HEK293 (cell line): ENCODE results near the gene CLASP1.

ENCODE experiments used
- CTCF ChIP-seq: fragments of 450-650 bp; formaldehyde crosslinking; IDR thresholded peaks from 2 replicates; pipeline ENCODE4 v1.5.1; 2016; ENCODE audit warnings: missing biosample characterization, missing genetic modification characterization
- MYNN ChIP-seq: fragments of 450-650 bp; formaldehyde crosslinking; IDR thresholded peaks from 2 replicates; pipeline ENCODE4 v1.5.1; 2016; ENCODE audit warnings: missing biosample characterization, missing genetic modification characterization, borderline replicate concordance
- ZEB2 ChIP-seq: fragments of 450-650 bp; formaldehyde crosslinking; IDR thresholded peaks from 2 replicates; pipeline ENCODE4 v1.5.1; 2016; ENCODE audit warnings: missing biosample characterization, missing genetic modification characterization
- ZFP41 ChIP-seq: fragments of 450-650 bp; formaldehyde crosslinking; IDR thresholded peaks from 2 replicates; pipeline ENCODE4 v1.5.1; 2016; ENCODE audit warnings: missing biosample characterization, missing genetic modification characterization, borderline replicate concordance
- ZNF214 ChIP-seq: fragments of 450-650 bp; formaldehyde crosslinking; IDR thresholded peaks from 2 replicates; pipeline ENCODE4 v1.5.1; 2017; ENCODE audit warnings: missing biosample characterization, mild to moderate bottlenecking, missing genetic modification characterization, borderline replicate concordance
- ZNF274 ChIP-seq, 2 experiments: fragments of 200-500 bp in 1 of 2; fragments of 450-650 bp in 1 of 2; sonication (Bioruptor generic) in 1 of 2; formaldehyde crosslinking in 1 of 2; IDR thresholded peaks; 2 replicates each; pipeline versions ENCODE4 v1.5.1 to v1.6.1; 2014 to 2016; ENCODE audit warnings: borderline replicate concordance in 1 of 2, inconsistent platforms in 1 of 2, low read length in 1 of 2, missing biosample characterization in 1 of 2, missing genetic modification characterization in 1 of 2
- ZNF561 ChIP-seq: fragments of 450-650 bp; IDR thresholded peaks from 2 replicates; pipeline ENCODE4 v1.5.1; 2018; ENCODE audit warnings: missing biosample characterization, missing genetic modification characterization, borderline replicate concordance
- TF ChIP-seq, protein P1 (sequence below): fragments of 450-650 bp; formaldehyde crosslinking; IDR thresholded peaks from 2 replicates; pipeline ENCODE4 v1.5.0; 2017; ENCODE audit warnings: missing biosample characterization, missing genetic modification characterization, borderline replicate concordance

DNA sequence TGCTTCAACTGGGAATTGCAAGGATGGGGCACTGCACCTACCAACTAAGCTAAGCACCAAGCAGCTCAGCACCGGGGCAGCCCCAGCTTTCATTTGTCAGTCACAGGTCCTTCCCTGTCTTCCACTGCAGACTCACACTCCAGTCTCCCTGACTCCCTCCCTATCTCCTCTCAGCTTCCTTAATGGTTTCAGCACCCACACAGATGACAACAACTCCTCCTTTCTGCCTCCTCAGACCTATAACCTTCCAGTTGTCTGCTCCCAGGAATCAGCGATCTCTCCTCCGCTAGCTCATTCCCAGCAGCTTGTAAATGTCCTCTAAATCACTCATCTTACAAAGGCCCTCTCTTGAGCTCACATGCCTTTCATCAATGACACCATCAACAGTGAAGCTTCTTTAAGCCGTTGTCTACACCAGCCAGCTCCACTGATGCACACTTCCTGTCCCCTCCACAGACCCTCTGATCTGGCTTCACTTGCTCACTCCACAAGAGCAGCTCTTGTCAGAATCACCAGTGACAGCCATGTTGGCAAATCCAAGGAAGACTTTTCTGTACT is 32.1 kb downstream of the CLASP1 start:
- TF ChIP-seq CTCF (tag by site-specific recombination) (no peak), MYNN (tag by site-specific recombination) (no peak), ZNF561 (no peak), ZEB2 (tag by site-specific recombination) (no peak), ZFP41 (tag by site-specific recombination) (no peak), ZNF214 (tag by site-specific recombination) (no peak), ZNF274 (IDR thresholded peaks at IDR 0.05; ENCODE audit: low read length) (no peak), ZNF274 (tag by site-specific recombination; IDR thresholded peaks at IDR 0.05; ENCODE audit: borderline replicate concordance) (no peak)
- TF ChIP-seq, protein P1, sequence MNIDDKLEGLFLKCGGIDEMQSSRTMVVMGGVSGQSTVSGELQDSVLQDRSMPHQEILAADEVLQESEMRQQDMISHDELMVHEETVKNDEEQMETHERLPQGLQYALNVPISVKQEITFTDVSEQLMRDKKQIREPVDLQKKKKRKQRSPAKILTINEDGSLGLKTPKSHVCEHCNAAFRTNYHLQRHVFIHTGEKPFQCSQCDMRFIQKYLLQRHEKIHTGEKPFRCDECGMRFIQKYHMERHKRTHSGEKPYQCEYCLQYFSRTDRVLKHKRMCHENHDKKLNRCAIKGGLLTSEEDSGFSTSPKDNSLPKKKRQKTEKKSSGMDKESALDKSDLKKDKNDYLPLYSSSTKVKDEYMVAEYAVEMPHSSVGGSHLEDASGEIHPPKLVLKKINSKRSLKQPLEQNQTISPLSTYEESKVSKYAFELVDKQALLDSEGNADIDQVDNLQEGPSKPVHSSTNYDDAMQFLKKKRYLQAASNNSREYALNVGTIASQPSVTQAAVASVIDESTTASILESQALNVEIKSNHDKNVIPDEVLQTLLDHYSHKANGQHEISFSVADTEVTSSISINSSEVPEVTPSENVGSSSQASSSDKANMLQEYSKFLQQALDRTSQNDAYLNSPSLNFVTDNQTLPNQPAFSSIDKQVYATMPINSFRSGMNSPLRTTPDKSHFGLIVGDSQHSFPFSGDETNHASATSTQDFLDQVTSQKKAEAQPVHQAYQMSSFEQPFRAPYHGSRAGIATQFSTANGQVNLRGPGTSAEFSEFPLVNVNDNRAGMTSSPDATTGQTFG (tag by site-specific recombination): no peak
